GM23248 (cell line): ENCODE data around the gene FOXO1. TPM values are rescaled to one million over a fixed set of nuclear protein-coding genes. Genes with fewer than 3 reads are reported as not detected.

Source experiments
- DNase-seq: peaks from one replicate; pipeline ENCODE4 v3.0.0-alpha.2; 2015
- H2AFZ ChIP-seq: fragments of 200-600 bp; sonication (generic); 2 replicates; pipeline ENCODE4 v1.6.1; 2016; ENCODE audit warnings: antibody characterized with exemption
- H3F3A ChIP-seq: fragments of 200-600 bp; sonication (generic); 2 replicates; pipeline ENCODE4 v1.6.1; 2016; ENCODE audit warnings: mild to moderate bottlenecking, antibody characterized with exemption, mixed run types; ENCODE audit not compliant: insufficient read depth
- H3K27ac ChIP-seq: fragments of 200-600 bp; sonication (generic); 2 replicates; pipeline ENCODE4 v1.5.1; 2016; ENCODE audit warnings: mild to moderate bottlenecking
- H3K27me3 ChIP-seq: fragments of 200-600 bp; sonication (generic); replicated peaks from 2 replicates; pipeline ENCODE4 v1.6.1; 2016; ENCODE audit warnings: mild to moderate bottlenecking; ENCODE audit not compliant: insufficient read depth
- H3K36me3 ChIP-seq: fragments of 200-600 bp; sonication (generic); 2 replicates; pipeline ENCODE4 v1.6.1; 2016; ENCODE audit warnings: low read depth, mild to moderate bottlenecking
- H3K4me1 ChIP-seq: fragments of 200-600 bp; sonication (generic); 2 replicates; pipeline ENCODE4 v1.6.1; 2016; ENCODE audit warnings: mild to moderate bottlenecking; ENCODE audit not compliant: insufficient read depth
- H3K4me2 ChIP-seq: fragments of 200-600 bp; sonication (generic); one replicate; pipeline ENCODE4 v1.6.1; 2016; ENCODE audit warnings: mild to moderate bottlenecking; ENCODE audit not compliant: unreplicated experiment
- H3K4me3 ChIP-seq: fragments of 200-600 bp; sonication (generic); 2 replicates; pipeline ENCODE4 v1.5.1; 2016; ENCODE audit warnings: mild to moderate bottlenecking
- H3K79me2 ChIP-seq: fragments of 200-600 bp; sonication (generic); 2 replicates; pipeline ENCODE4 v1.6.1; 2016; ENCODE audit warnings: mild to moderate bottlenecking; ENCODE audit not compliant: insufficient read depth
- H3K9ac ChIP-seq: fragments of 200-600 bp; sonication (generic); 2 replicates; pipeline ENCODE4 v1.6.1; 2016; ENCODE audit warnings: mild to moderate bottlenecking
- H3K9me2 ChIP-seq: fragments of 200-600 bp; sonication (generic); 2 replicates; pipeline ENCODE4 v1.6.1; 2016; ENCODE audit warnings: mixed run types, mild to moderate bottlenecking, moderate library complexity; ENCODE audit not compliant: insufficient read depth
- H3K9me3 ChIP-seq: fragments of 200-600 bp; sonication (generic); one replicate; pipeline ENCODE4 v1.6.1; 2017; ENCODE audit warnings: low read depth
- H4K20me1 ChIP-seq: fragments of 200-600 bp; sonication (generic); 2 replicates; pipeline ENCODE4 v1.6.0; 2016; ENCODE audit not compliant: insufficient read depth
- EZH2 ChIP-seq: fragments of 200-600 bp; sonication (generic); IDR thresholded peaks from 2 replicates; pipeline ENCODE4 v1.6.1; 2018; ENCODE audit warnings: antibody characterized with exemption, mild to moderate bottlenecking; ENCODE audit not compliant: insufficient read depth, poor library complexity, severe bottlenecking
- EZH2phosphoT487 ChIP-seq: fragments of 200-600 bp; sonication (generic); IDR thresholded peaks from 2 replicates; pipeline ENCODE4 v1.6.1; 2018; ENCODE audit warnings: antibody characterized with exemption, moderate library complexity, mild to moderate bottlenecking, low read depth; ENCODE audit not compliant: insufficient read depth
- WGBS, 2 experiments: methylation state at CpG; one replicate each; pipeline ENCODE4 v1.1.6; 2015 to 2017; ENCODE audit warnings: low lambda C conversion rate in 2 of 2, low coverage in 1 of 2; ENCODE audit errors: missing lambda C conversion rate in 2 of 2; 5-methylcytosine and 5-hydroxymethylcytosine counted together
- in situ Hi-C: fragments of 300-500 bp; cut with MboI; formaldehyde crosslinking; loops from 2 replicates; pipeline ENCODE4 v1.15.0; 2020
- polyA plus RNA-seq: library from polyadenylated mRNA; unstranded; fragments of >200 nt; fragmentation: Nextera tagmentation; extraction: Ambion mirVana; gene quantifications from 2 replicates; pipeline ENCODE4 v1.2.1, GENCODE V29; 2016
- total RNA-seq: library from RNA; depleted of rRNA; stranded (reverse); fragments of >200 nt; shearing (Covaris generic); gene quantifications from 2 replicates; pipeline ENCODE4 v1.2.3, GENCODE V29; 2014

FOXO1 gene
- total and polyA plus RNA-seq, 2 experiments from 2014 or later, result 0.59 to 1.1 TPM

DNA sequence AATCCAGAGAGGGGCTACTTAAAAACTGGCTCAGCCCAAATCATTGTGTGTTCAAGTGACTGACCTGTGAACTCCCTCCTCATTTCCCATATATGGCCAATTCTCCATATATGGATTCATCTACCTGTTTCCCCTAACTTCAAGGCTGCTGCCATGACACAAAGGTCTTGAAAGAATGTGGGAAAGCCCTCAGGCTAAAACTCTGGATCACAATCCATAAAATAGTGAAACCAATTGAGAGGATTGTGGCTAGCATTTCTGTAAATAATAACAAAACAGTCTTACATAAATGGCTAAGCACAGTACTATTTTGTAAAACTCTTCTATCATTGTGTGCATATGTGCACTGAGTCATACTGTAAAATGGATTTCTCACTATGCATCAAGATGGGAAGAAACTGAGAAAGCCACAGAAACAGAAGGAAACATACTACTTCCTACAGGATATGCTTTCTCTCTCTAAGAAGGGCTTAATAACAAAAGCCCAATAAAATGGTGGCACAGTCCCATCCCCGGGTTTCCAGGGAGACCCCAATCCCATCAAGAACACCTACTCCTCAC, 80.5 kb downstream of the FOXO1 start:
- Histone ChIP-seq H3K27me3 (no peaks in the 10 kb centered on the region), H3K36me3 (no peaks in the 10 kb centered on the region), H3K9ac (no peak overlapping the region), H3K4me2 (no peak overlapping the region), H4K20me1 (no peaks in the 10 kb centered on the region), H3F3A (no peaks in the 10 kb centered on the region), H2AFZ (no peak overlapping the region), H3K79me2 (no peaks in the 10 kb centered on the region), H3K9me2 (no peaks in the 10 kb centered on the region), H3K4me1 (peaks cover 5% of the 10 kb centered on the region; the same call in 1 of the 2 replicates), H3K27ac (no peak overlapping the region), H3K9me3 (no peaks in the 10 kb centered on the region), H3K4me3 (no peak overlapping the region)
- in situ Hi-C loops, result no loop called here
- 0 to 4% methylated on average over 1 of the region's 1 CpG for WGBS, 2 experiments
- TF ChIP-seq EZH2phosphoT487 (no peak), EZH2 (no peak)
- DNase-seq, result no peak

DNA sequence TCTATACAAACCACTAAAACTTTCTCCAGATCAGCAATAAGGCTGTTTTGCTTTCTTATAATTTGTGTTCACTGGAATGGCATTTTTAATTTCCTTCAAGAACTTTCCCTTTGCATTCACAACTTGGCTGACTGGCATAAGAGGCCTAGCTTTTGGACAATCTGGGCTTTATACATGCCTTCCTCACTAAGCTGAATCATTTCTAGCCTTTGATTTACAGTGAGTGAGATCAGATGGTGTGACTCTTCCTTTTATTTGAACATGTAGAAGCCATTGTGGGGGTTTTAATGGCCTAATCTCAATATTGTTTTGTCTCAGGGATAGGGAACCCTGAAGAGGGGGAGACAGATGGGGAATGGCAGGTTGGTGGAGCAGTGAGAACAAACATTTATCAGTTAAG, 82.7 kb downstream of the FOXO1 start:
- H3K4me1 ChIP-seq, result no peaks in the 10 kb centered on the region

DNA sequence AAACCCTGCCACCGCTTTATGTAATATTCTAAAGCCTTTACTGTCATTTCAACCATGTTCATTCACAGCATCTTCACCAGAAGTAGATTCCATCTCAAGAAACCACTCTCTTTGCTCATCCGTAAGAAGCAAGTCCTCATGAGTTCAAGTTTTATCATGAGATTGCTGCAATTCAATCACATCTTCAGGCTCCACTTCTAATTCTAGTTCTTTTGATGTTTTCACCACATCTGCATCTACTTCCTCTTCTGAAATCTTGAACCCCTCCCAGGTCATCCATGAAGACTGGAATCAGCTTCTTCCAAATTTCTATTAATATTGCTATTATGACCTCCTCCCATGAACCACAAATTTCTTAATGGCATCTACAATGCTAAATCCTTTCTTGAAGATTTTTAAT, 83.9 kb downstream of the FOXO1 start:
- H3K27me3 ChIP-seq, result no peaks in the 10 kb centered on the region
- H3F3A ChIP-seq, result no peaks in the 10 kb centered on the region
- H3K9me2 ChIP-seq, result no peaks in the 10 kb centered on the region
- no peaks in the 10 kb centered on the region for H3K36me3 ChIP-seq
- H3K4me3 ChIP-seq, result no peak overlapping the region
- no peak overlapping the region for H3K27ac ChIP-seq
- no peaks in the 10 kb centered on the region for H3K9me3 ChIP-seq
- H3K4me2 ChIP-seq, result no peak overlapping the region
- WGBS, 2 experiments, result 88% methylated on average over 2 of the region's 2 CpGs
- H4K20me1 ChIP-seq, result no peaks in the 10 kb centered on the region
- no peaks in the 10 kb centered on the region for H3K4me1 ChIP-seq
- TF ChIP-seq EZH2 (no peak), EZH2phosphoT487 (no peak)
- in situ Hi-C loops, result no loop called here
- H3K79me2 ChIP-seq, result no peaks in the 10 kb centered on the region
- no peak overlapping the region for H3K9ac ChIP-seq
- DNase-seq, result no peak
- no peak overlapping the region for H2AFZ ChIP-seq

More for the DNA sequence above, 82.7 kb downstream of the FOXO1 start:
- Histone ChIP-seq H3K4me3 (no peak overlapping the region), H3F3A (no peaks in the 10 kb centered on the region), H3K36me3 (no peaks in the 10 kb centered on the region), H3K27me3 (no peaks in the 10 kb centered on the region), H3K9me2 (no peaks in the 10 kb centered on the region), H2AFZ (no peak overlapping the region), H3K4me2 (no peak overlapping the region), H3K9me3 (no peaks in the 10 kb centered on the region), H3K9ac (no peak overlapping the region), H3K79me2 (no peaks in the 10 kb centered on the region), H3K27ac (no peak overlapping the region), H4K20me1 (no peaks in the 10 kb centered on the region)
- TF ChIP-seq EZH2 (no peak), EZH2phosphoT487 (no peak)
- DNase-seq, result no peak
- in situ Hi-C loops, result no loop called here

DNA sequence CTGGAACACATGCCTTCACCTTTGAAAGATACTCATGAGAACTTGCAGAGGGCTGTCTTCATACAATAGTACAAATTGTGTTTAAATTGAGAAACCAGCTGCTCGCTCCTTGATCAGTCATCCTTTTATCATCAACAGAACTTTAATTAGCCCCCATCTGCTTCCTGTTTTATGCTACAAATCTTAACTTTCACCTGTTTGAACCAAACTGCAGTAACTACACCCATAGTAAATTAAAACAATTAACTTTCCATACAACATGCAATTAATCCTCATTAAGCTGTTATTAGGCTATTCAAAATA, 85.2 kb downstream of the FOXO1 start:
- H3K27ac ChIP-seq, result no peak overlapping the region
- H3K9me3 ChIP-seq, result no peaks in the 10 kb centered on the region
- H3K9ac ChIP-seq, result no peak overlapping the region
- TF ChIP-seq EZH2phosphoT487, result no peak
- TF ChIP-seq EZH2, result no peak
- H3K27me3 ChIP-seq, result no peaks in the 10 kb centered on the region
- WGBS, 2 experiments, result 91% methylated on average over 1 of the region's 1 CpG
- H3K36me3 ChIP-seq, result no peaks in the 10 kb centered on the region
- no peaks in the 10 kb centered on the region for H3K4me1 ChIP-seq
- H3K79me2 ChIP-seq, result no peaks in the 10 kb centered on the region
- H3F3A ChIP-seq, result no peaks in the 10 kb centered on the region
- H3K4me3 ChIP-seq, result no peak overlapping the region
- H4K20me1 ChIP-seq, result no peaks in the 10 kb centered on the region
- DNase-seq, result no peak
- H3K4me2 ChIP-seq, result no peak overlapping the region
- in situ Hi-C loops, result no loop called here
- H3K9me2 ChIP-seq, result no peaks in the 10 kb centered on the region
- H2AFZ ChIP-seq, result no peak overlapping the region
